Right forelimb (tissue), 1 donor: ENCODE data around the gene DGCR8.

Experiments
- DNase-seq: peaks from one replicate; pipeline ENCODE4 v3.0.0-alpha.2; 2018

Gene DGCR8

GRCh38 chr22:20079745-20080444 is at the start of gene DGCR8:
Gene DGCR8, plus strand, starts transcription at chr22:20080241. Its CDS starts 5,723 bp downstream, at chr22:20085964.
- peak; percentile 96 for DNase-seq

GRCh38 chr22:20031732-20032406 is 48.2 kb upstream of the DGCR8 start:
- no peak for DNase-seq

GRCh38 chr22:20032407-20032991 is 47.5 kb upstream of the DGCR8 start:
- DNase-seq: no peak

- no peak for DNase-seq
These were observed 46.9 kb upstream of the DGCR8 start for GRCh38 chr22:20033045-20033706.

GRCh38 chr22:20034143-20034542 is 45.9 kb upstream of the DGCR8 start:
- DNase-seq: no peak

GRCh38 chr22:20035375-20036083 is 44.5 kb upstream of the DGCR8 start:
- no peak for DNase-seq

GRCh38 chr22:20036084-20036482 is 44.0 kb upstream of the DGCR8 start:
- DNase-seq: no peak

- DNase-seq: no peak
These were observed 43.3 kb upstream of the DGCR8 start for GRCh38 chr22:20036535-20037392.

- DNase-seq: no peak
These were observed 42.6 kb upstream of the DGCR8 start for GRCh38 chr22:20037419-20037818.

- no peak for DNase-seq
These were observed 41.5 kb upstream of the DGCR8 start for GRCh38 chr22:20038574-20038973.

- DNase-seq: no peak
These were observed 40.2 kb upstream of the DGCR8 start for GRCh38 chr22:20039683-20040325.

GRCh38 chr22:20040327-20041200 is 39.5 kb upstream of the DGCR8 start:
- DNase-seq: no peak

GRCh38 chr22:20043057-20043996 is 36.7 kb upstream of the DGCR8 start:
- no peak for DNase-seq

GRCh38 chr22:20043997-20044342 is 36.1 kb upstream of the DGCR8 start:
- no peak for DNase-seq

GRCh38 chr22:20044495-20045151 is 35.4 kb upstream of the DGCR8 start:
- no peak for DNase-seq

- DNase-seq: no peak
These were observed 33.3 kb upstream of the DGCR8 start for GRCh38 chr22:20046730-20047129.

- no peak for DNase-seq
These were observed 28.1 kb upstream of the DGCR8 start for GRCh38 chr22:20051927-20052308.
